ENCODE data around the gene SINHCAF. TPM values are rescaled to one million over a fixed set of nuclear protein-coding genes. Genes with fewer than 3 reads are reported as not detected.
A peak's percentile ranks its signal among the peaks of the same experiment; 100 is the strongest.
"Not testable (repeated sequence)": the region's sequence is repeated elsewhere in the genome, so short reads cannot be mapped to it uniquely, and the experiment has no call there.

SINHCAF gene
- 10 to 100 TPM; 65.6 to 89.8 (median 83.6) TPM for polyA plus RNA-seq (ENCODE audit: low read depth in 6 of 6)

DNA sequence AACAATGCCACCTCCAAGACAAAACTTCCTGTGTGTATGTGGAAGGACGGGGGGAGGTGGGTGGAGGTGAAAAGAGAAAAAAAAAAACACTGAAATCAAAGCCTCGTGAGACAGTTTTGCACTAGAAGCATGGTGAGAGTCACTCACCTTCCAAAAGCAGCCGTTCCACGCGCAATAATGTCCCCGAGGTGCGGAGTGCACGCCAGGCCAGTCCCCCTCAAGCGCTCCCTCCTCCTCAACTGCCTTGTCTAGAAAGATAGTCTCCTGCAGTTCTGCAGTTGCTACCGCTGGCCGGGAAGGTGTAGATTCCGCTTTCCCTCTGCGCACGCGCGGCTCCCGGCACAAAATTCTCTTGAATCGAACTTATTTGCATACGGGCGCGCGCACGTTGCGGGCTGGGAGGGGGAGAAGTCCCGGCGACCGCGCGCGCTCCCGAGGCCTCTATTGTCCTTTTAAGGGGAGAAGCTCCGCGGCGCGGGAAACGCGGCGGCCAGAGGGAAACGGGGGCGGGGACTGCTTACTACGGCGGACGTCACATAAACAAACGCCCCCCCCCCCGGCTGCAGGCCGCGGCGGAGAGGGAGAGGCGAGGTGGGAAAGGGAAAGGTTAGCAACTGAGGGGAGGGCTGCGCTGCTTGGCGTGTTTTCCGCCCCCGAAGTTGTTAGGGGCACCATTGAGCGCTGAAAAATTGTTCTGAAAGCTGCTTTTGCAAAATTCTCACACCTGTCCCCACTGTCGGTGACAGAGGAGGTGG, at the start of gene SINHCAF:
SINHCAF (minus strand) TSS at position 274 of the 755 bp plus-strand sequence. CDS start 27,946 bp downstream, outside the sequence.
- H3K27me3 Mint-ChIP-seq: no peaks in the 10 kb centered on the region
- H3K4me1 Mint-ChIP-seq: peaks cover 16 to 39% (median 37%) of the 10 kb centered on the region in 3 donors
- ATAC-seq (ENCODE audit: low read depth in 2 of 2) (peak; percentile 48 to 54), DNase-seq (peak; percentile 99)
- H3K27ac Mint-ChIP-seq: peak within 1 kb of the TSS; percentile 93 to 99 (median 98)
- H3K36me3 Mint-ChIP-seq: peaks cover 0 to 6% of the 10 kb centered on the region in 2 donors
- H3K9me3 Mint-ChIP-seq: no peaks in the 10 kb centered on the region
- H3K4me3 Mint-ChIP-seq: peak within 1 kb of the TSS; percentile 85 to 99 (median 96)

DNA sequence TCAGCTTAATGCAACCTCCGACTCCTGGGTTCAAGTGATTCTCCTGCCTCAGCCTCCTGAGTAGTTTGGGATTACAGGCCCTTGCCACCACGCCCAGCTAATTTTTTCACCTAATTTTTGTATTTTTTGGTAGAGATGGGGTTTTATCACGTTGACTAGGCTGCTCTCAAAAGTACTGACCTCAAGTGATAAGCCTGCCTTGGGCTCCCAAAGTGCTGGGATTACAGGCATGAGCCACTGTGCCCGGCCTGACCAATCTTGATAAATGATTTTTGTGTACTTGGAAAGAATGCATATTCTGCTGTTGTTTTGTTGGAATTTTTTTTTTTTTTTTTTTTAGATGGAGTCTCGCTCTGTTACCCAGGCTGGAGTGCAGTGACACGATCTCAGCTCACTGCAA, 49.5 kb upstream of the SINHCAF start:
- H3K27ac Mint-ChIP-seq; ATAC-seq (ENCODE audit: low read depth in 2 of 2); H3K4me1 Mint-ChIP-seq; H3K4me3 Mint-ChIP-seq; H3K36me3 Mint-ChIP-seq; DNase-seq; H3K27me3 Mint-ChIP-seq; H3K9me3 Mint-ChIP-seq: not testable (repeated sequence)

DNA sequence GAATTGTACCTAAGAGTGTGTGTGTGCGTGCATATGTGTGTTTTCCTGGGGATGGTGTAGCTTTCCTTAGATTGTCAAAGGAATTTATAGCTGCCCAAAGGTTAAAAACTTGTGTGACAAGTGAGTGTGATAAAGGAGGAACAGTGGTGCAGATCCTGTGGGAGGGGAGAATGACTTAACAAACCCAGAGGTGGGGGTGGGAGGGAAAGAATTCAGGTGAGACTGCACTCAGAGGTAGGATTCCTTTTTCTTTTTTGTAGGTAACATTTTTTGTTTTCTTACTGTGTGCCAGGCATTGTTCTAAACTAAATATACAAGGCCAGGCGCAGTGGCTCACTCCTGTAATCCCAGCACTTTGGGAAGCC, 45.3 kb upstream of the SINHCAF start:
- Mint-ChIP-seq H3K4me1 (no peaks in the 10 kb centered on the region), H3K27ac (peak overlapping the region in 1 of 6 donors; percentile 40), H3K27me3 (peaks cover 0 to 15% (median 0%) of the 10 kb centered on the region in 3 donors), H3K4me3 (no peak overlapping the region), H3K9me3 (peaks cover 0 to 1% (median 0%) of the 10 kb centered on the region in 7 donors), H3K36me3 (no peaks in the 10 kb centered on the region)
- no peak for DNase-seq
- ATAC-seq (ENCODE audit: low read depth in 2 of 2): no peak

GRCh38 chr12:31370531-31371255, 44.7 kb upstream of the SINHCAF start:
- H3K4me3 Mint-ChIP-seq: no peak overlapping the region
- H3K4me1 Mint-ChIP-seq: no peaks in the 10 kb centered on the region
- DNase-seq (no peak), ATAC-seq (ENCODE audit: low read depth in 2 of 2) (no peak)
- H3K36me3 Mint-ChIP-seq: no peaks in the 10 kb centered on the region
- peaks cover 0 to 15% (median 0%) of the 10 kb centered on the region in 3 donors for H3K27me3 Mint-ChIP-seq
- H3K27ac Mint-ChIP-seq: peak overlapping the region in 2 of 6 donors; percentile 40 to 73
- H3K9me3 Mint-ChIP-seq: peaks cover 0 to 1% (median 0%) of the 10 kb centered on the region in 7 donors

- DNase-seq (no peak), ATAC-seq (ENCODE audit: low read depth in 2 of 2) (no peak)
- Mint-ChIP-seq H3K36me3 (no peaks in the 10 kb centered on the region), H3K4me3 (no peak overlapping the region), H3K4me1 (no peaks in the 10 kb centered on the region), H3K9me3 (peaks cover 0 to 1% (median 0%) of the 10 kb centered on the region in 7 donors), H3K27ac (peak overlapping the region in 1 of 6 donors; percentile 18), H3K27me3 (peaks cover 0 to 15% (median 0%) of the 10 kb centered on the region in 3 donors)
These were observed 44.0 kb upstream of the SINHCAF start for GRCh38 chr12:31369712-31370521.

GRCh38 chr12:31368666-31369361, 42.9 kb upstream of the SINHCAF start:
- Mint-ChIP-seq H3K36me3 (no peaks in the 10 kb centered on the region), H3K4me3 (no peak overlapping the region), H3K27me3 (peaks cover 0 to 15% (median 0%) of the 10 kb centered on the region in 3 donors), H3K4me1 (peaks cover 0 to 3% (median 1%) of the 10 kb centered on the region in 3 donors), H3K9me3 (peaks cover 0 to 1% (median 0%) of the 10 kb centered on the region in 7 donors), H3K27ac (peak overlapping the region in 1 of 6 donors; percentile 23)
- ATAC-seq (ENCODE audit: low read depth in 2 of 2) (no peak), DNase-seq (no peak)

GRCh38 chr12:31366104-31366621, 40.2 kb upstream of the SINHCAF start:
- Mint-ChIP-seq H3K36me3 (no peaks in the 10 kb centered on the region), H3K27ac (no peak overlapping the region), H3K9me3 (no peaks in the 10 kb centered on the region), H3K4me1 (peaks cover 14 to 24% (median 20%) of the 10 kb centered on the region in 3 donors), H3K27me3 (peaks cover 0 to 12% (median 0%) of the 10 kb centered on the region in 3 donors), H3K4me3 (no peak overlapping the region)
- no peak for ATAC-seq (ENCODE audit: low read depth in 2 of 2)
- DNase-seq: no peak

- H3K27me3 Mint-ChIP-seq: peaks cover 0 to under 1% (median 0%) of the 10 kb centered on the region in 3 donors
- DNase-seq (no peak), ATAC-seq (ENCODE audit: low read depth in 2 of 2) (no peak)
- peaks cover 14 to 24% (median 20%) of the 10 kb centered on the region in 3 donors for H3K4me1 Mint-ChIP-seq
- peak overlapping the region in 3 of 6 donors; percentile 9 to 86 (median 63) for H3K27ac Mint-ChIP-seq
- no peaks in the 10 kb centered on the region for H3K9me3 Mint-ChIP-seq
- no peaks in the 10 kb centered on the region for H3K36me3 Mint-ChIP-seq
- no peak overlapping the region for H3K4me3 Mint-ChIP-seq
These were observed 37.9 kb upstream of the SINHCAF start for GRCh38 chr12:31363831-31364230.

DNA sequence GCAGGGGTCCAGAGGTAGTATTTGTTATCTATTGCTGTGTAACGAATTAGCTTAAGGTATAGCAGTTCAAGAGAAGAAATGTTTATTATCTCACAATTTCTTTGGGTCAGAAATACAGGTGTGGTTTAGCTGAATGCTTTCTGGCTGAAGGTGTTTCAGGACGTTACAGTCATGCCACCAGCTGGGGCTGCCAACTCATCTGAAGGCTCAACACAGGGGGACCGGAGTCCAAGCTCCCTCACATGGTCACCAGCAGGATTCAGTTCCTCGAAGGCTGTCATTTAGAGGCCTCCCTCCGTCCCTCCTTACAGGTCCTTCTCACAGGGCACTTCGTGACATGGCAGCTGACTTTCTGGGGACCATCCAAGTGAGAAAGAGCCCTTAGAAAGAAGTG, 37.5 kb upstream of the SINHCAF start:
- Mint-ChIP-seq H3K27me3 (no peaks in the 10 kb centered on the region), H3K4me3 (peak overlapping the region in 3 of 8 donors; percentile 57 to 78 (median 72)), H3K4me1 (peaks cover 14 to 24% (median 20%) of the 10 kb centered on the region in 3 donors), H3K9me3 (no peaks in the 10 kb centered on the region), H3K36me3 (no peaks in the 10 kb centered on the region), H3K27ac (peak overlapping the region in 3 of 6 donors; percentile 9 to 86 (median 68))
- ATAC-seq (ENCODE audit: low read depth in 2 of 2) (no peak), DNase-seq (no peak)

DNA sequence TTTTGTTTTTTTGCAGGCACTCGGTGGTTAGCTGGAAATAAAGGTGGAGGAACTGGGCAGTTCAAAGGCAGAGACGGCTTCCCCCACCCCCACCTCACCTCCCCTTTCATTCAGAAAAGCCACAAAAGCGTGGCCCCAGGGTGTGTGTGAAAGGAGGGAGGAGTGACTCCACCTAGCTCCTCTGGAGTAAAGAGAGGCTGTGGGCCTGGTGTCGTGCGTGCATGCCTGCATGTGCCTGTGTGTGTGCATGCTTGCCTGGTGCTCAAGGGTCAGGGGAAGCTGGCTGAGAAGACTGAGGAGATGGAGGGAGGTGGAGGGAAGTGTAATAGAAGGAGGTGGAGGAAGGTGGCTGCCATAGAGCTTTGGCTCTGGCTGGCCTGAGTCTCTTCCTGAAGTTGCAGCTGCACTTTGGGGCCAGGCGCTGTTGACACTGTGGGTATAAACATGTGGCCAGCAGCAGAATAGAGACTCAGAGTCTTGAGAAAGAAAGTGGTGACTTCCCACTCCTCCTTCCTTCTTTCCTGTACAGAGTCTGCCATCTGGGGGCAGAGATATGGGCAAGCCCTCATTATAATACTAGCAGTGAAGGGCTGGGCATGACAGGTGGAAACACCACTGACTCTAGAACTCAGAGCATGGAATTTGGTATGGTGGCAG, 36.9 kb upstream of the SINHCAF start:
- Mint-ChIP-seq H3K4me3 (peak overlapping the region in 7 of 8 donors; percentile 48 to 84 (median 72)), H3K27me3 (no peaks in the 10 kb centered on the region), H3K9me3 (no peaks in the 10 kb centered on the region), H3K4me1 (peaks cover 14 to 24% (median 20%) of the 10 kb centered on the region in 3 donors), H3K36me3 (no peaks in the 10 kb centered on the region), H3K27ac (peak overlapping the region in 5 of 6 donors; percentile 9 to 86 (median 68))
- ATAC-seq (ENCODE audit: low read depth in 2 of 2) (peak; percentile 72 to 79), DNase-seq (peak; percentile 25)

GRCh38 chr12:31362115-31362758, 36.3 kb upstream of the SINHCAF start:
- ATAC-seq (ENCODE audit: low read depth in 2 of 2) (peak in 1 of 2 donors; percentile 11), DNase-seq (no peak)
- Mint-ChIP-seq H3K36me3 (no peaks in the 10 kb centered on the region), H3K4me1 (peaks cover 14 to 24% (median 20%) of the 10 kb centered on the region in 3 donors), H3K27me3 (no peaks in the 10 kb centered on the region), H3K27ac (peak overlapping the region in 5 of 6 donors; percentile 9 to 86 (median 63)), H3K9me3 (no peaks in the 10 kb centered on the region), H3K4me3 (peak overlapping the region in 7 of 8 donors; percentile 48 to 84 (median 72))

Measured in naive B cell (primary cell).